ENCODE results near the gene RAB33B. TPM values are rescaled to one million over a fixed set of nuclear protein-coding genes. Genes with fewer than 3 reads are reported as not detected.

The RAB33B gene
- total RNA-seq, 2 experiments from 2014 or later, result 9.2 to 11.7 TPM

GRCh38 chr4:139501927-139502899 lies 48.3 kb downstream of the RAB33B start:
- H3K4me2 ChIP-seq (ENCODE audit: low read length), result no peak overlapping the region
- H3K4me3 ChIP-seq (ENCODE audit: low read depth, low read length, poor library complexity, severe bottlenecking), result no peak overlapping the region
- H4K20me1 ChIP-seq (ENCODE audit: insufficient read depth, low read length), result no peaks in the 10 kb centered on the region
- H3K9me3 ChIP-seq (ENCODE audit: low read length), result no peaks in the 10 kb centered on the region
- no peaks in the 10 kb centered on the region for H3K79me2 ChIP-seq (ENCODE audit: insufficient read depth, low read depth, low read length)
- ChIA-PET POLR2A (interaction anchor here (0.7 to 1.1 kb wide), 3 partner anchors 12 to 55 kb away, joined by 3 to 4 read pairs (median 3); no protein-coding TSS in a partner anchor), CTCF (ENCODE audit: unreplicated experiment) (interaction anchor here (1.4 kb wide), 1 partner anchor 13 kb away, joined by 3 read pairs; no protein-coding TSS in a partner anchor)
- DNase-seq (ENCODE audit: low spot score), result no peak
- H3K27ac ChIP-seq (ENCODE audit: low read depth, low read length, poor library complexity, severe bottlenecking), result no peak overlapping the region
- no peaks in the 10 kb centered on the region for H3K9me2 ChIP-seq (ENCODE audit: insufficient read depth, low read length)
- intact Hi-C loops (cut with micrococcal nuclease; ENCODE audit: unreplicated experiment), result no loop called here
- no peak overlapping the region for H2AFZ ChIP-seq (ENCODE audit: low read length)
- no peaks in the 10 kb centered on the region for H3K4me1 ChIP-seq (ENCODE audit: insufficient read depth, low read length, poor library complexity, severe bottlenecking)
- no peak for TF ChIP-seq CTCF (conservative IDR thresholded peaks at IDR 0.05; ENCODE audit: low read length)
- TF ChIP-seq EZH2phosphoT487 (IDR thresholded peaks at IDR 0.05; ENCODE audit: borderline replicate concordance, low read depth, low read length), result no peak
- BruUV-seq (replicated peaks), result no TSS peak
- peaks cover 30% of the 10 kb centered on the region for H3K36me3 ChIP-seq (ENCODE audit: insufficient read depth, low read length)

GRCh38 chr4:139503622-139504166 lies 49.8 kb downstream of the RAB33B start:
- Histone ChIP-seq H4K20me1 (ENCODE audit: insufficient read depth, low read length) (no peaks in the 10 kb centered on the region), H3K79me2 (ENCODE audit: insufficient read depth, low read depth, low read length) (no peaks in the 10 kb centered on the region), H3K4me3 (ENCODE audit: low read depth, low read length, poor library complexity, severe bottlenecking) (no peak overlapping the region), H3K4me2 (ENCODE audit: low read length) (no peak overlapping the region), H3K27ac (ENCODE audit: low read depth, low read length, poor library complexity, severe bottlenecking) (no peak overlapping the region), H3K4me1 (ENCODE audit: insufficient read depth, low read length, poor library complexity, severe bottlenecking) (no peaks in the 10 kb centered on the region), H3K9me3 (ENCODE audit: low read length) (no peaks in the 10 kb centered on the region), H3K36me3 (ENCODE audit: insufficient read depth, low read length) (peaks cover 41% of the 10 kb centered on the region), H2AFZ (ENCODE audit: low read length) (no peak overlapping the region), H3K9me2 (ENCODE audit: insufficient read depth, low read length) (no peaks in the 10 kb centered on the region)
- no peak for TF ChIP-seq EZH2phosphoT487 (IDR thresholded peaks at IDR 0.05; ENCODE audit: borderline replicate concordance, low read depth, low read length)
- TF ChIP-seq CTCF (conservative IDR thresholded peaks at IDR 0.05; ENCODE audit: low read length), result no peak
- ChIA-PET CTCF (ENCODE audit: unreplicated experiment) (no interaction called here), POLR2A (interaction anchor here (0.6 to 1.2 kb wide), 8 partner anchors 12 to 350 kb away, joined by 3 to 6 read pairs (median 4); no protein-coding TSS in a partner anchor)
- DNase-seq (ENCODE audit: low spot score), result no peak
- no TSS peak for BruUV-seq (replicated peaks)
- intact Hi-C loops (cut with micrococcal nuclease; ENCODE audit: unreplicated experiment), result no loop called here

Data from OCI-LY7 (cell line).